ENCODE measurements around the gene FBXL17. TPM values are rescaled to one million over a fixed set of nuclear protein-coding genes. Genes with fewer than 3 reads are reported as not detected.

Gene FBXL17
- total and polyA plus RNA-seq, 2 of the 13 experiments (the other 11 are each of a cell fraction or from before 2014, with no cell fraction given): 3.0 to 7.9 TPM

GRCh38 chr5:108381954-108382783, at the start of gene FBXL17 (continued):
- TF ChIP-seq, protein P1, sequence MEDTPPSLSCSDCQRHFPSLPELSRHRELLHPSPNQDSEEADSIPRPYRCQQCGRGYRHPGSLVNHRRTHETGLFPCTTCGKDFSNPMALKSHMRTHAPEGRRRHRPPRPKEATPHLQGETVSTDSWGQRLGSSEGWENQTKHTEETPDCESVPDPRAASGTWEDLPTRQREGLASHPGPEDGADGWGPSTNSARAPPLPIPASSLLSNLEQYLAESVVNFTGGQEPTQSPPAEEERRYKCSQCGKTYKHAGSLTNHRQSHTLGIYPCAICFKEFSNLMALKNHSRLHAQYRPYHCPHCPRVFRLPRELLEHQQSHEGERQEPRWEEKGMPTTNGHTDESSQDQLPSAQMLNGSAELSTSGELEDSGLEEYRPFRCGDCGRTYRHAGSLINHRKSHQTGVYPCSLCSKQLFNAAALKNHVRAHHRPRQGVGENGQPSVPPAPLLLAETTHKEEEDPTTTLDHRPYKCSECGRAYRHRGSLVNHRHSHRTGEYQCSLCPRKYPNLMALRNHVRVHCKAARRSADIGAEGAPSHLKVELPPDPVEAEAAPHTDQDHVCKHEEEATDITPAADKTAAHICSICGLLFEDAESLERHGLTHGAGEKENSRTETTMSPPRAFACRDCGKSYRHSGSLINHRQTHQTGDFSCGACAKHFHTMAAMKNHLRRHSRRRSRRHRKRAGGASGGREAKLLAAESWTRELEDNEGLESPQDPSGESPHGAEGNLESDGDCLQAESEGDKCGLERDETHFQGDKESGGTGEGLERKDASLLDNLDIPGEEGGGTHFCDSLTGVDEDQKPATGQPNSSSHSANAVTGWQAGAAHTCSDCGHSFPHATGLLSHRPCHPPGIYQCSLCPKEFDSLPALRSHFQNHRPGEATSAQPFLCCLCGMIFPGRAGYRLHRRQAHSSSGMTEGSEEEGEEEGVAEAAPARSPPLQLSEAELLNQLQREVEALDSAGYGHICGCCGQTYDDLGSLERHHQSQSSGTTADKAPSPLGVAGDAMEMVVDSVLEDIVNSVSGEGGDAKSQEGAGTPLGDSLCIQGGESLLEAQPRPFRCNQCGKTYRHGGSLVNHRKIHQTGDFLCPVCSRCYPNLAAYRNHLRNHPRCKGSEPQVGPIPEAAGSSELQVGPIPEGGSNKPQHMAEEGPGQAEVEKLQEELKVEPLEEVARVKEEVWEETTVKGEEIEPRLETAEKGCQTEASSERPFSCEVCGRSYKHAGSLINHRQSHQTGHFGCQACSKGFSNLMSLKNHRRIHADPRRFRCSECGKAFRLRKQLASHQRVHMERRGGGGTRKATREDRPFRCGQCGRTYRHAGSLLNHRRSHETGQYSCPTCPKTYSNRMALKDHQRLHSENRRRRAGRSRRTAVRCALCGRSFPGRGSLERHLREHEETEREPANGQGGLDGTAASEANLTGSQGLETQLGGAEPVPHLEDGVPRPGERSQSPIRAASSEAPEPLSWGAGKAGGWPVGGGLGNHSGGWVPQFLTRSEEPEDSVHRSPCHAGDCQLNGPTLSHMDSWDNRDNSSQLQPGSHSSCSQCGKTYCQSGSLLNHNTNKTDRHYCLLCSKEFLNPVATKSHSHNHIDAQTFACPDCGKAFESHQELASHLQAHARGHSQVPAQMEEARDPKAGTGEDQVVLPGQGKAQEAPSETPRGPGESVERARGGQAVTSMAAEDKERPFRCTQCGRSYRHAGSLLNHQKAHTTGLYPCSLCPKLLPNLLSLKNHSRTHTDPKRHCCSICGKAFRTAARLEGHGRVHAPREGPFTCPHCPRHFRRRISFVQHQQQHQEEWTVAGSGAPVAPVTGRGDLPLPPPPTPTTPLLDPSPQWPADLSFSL (CRISPR knock-in tag; IDR thresholded peaks at IDR 0.05): peak; percentile 18; the same call in 1 of the 2 replicates
- TF ChIP-seq THAP7 (CRISPR knock-in tag; IDR thresholded peaks at IDR 0.05) (no peak), TBL1XR1 (IDR thresholded peaks at IDR 0.05; ENCODE audit: borderline replicate concordance, low read length, partially characterized antibody) (peak; percentile 48), ZNF674 (CRISPR knock-in tag; IDR thresholded peaks at IDR 0.05; ENCODE audit: low read depth) (no peak), MYC (CRISPR knock-in tag; IDR thresholded peaks at IDR 0.05; ENCODE audit: borderline replicate concordance) (peak; percentile 75), SMC3 (IDR thresholded peaks at IDR 0.05; ENCODE audit: low read length) (no peak), HOXA3 (CRISPR knock-in tag; IDR thresholded peaks at IDR 0.05) (peak; percentile 87), ZNF263 (CRISPR knock-in tag; IDR thresholded peaks at IDR 0.05) (peak; percentile 67; the same call in 1 of the 2 replicates), ZNF530 (CRISPR knock-in tag; IDR thresholded peaks at IDR 0.05; ENCODE audit: low read depth) (no peak), NPAS2 (CRISPR knock-in tag; IDR thresholded peaks at IDR 0.05; ENCODE audit: borderline replicate concordance) (no peak), ZNF547 (CRISPR knock-in tag; IDR thresholded peaks at IDR 0.05) (peak; percentile 86), ZNF296 (CRISPR knock-in tag; conservative IDR thresholded peaks at IDR 0.05) (peak; percentile 99), MTA1 (CRISPR knock-in tag; IDR thresholded peaks at IDR 0.05; ENCODE audit: borderline replicate concordance) (0 out of 2 replicates have a peak, but pooled peaks have one; percentile 21), ZNF274 (CRISPR knock-in tag; IDR thresholded peaks at IDR 0.05) (peak; percentile 90)
- TF ChIP-seq, protein P2, sequence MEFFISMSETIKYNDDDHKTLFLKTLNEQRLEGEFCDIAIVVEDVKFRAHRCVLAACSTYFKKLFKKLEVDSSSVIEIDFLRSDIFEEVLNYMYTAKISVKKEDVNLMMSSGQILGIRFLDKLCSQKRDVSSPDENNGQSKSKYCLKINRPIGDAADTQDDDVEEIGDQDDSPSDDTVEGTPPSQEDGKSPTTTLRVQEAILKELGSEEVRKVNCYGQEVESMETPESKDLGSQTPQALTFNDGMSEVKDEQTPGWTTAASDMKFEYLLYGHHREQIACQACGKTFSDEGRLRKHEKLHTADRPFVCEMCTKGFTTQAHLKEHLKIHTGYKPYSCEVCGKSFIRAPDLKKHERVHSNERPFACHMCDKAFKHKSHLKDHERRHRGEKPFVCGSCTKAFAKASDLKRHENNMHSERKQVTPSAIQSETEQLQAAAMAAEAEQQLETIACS (CRISPR knock-in tag; IDR thresholded peaks at IDR 0.05): peak; percentile 95
- TF ChIP-seq, protein P3, sequence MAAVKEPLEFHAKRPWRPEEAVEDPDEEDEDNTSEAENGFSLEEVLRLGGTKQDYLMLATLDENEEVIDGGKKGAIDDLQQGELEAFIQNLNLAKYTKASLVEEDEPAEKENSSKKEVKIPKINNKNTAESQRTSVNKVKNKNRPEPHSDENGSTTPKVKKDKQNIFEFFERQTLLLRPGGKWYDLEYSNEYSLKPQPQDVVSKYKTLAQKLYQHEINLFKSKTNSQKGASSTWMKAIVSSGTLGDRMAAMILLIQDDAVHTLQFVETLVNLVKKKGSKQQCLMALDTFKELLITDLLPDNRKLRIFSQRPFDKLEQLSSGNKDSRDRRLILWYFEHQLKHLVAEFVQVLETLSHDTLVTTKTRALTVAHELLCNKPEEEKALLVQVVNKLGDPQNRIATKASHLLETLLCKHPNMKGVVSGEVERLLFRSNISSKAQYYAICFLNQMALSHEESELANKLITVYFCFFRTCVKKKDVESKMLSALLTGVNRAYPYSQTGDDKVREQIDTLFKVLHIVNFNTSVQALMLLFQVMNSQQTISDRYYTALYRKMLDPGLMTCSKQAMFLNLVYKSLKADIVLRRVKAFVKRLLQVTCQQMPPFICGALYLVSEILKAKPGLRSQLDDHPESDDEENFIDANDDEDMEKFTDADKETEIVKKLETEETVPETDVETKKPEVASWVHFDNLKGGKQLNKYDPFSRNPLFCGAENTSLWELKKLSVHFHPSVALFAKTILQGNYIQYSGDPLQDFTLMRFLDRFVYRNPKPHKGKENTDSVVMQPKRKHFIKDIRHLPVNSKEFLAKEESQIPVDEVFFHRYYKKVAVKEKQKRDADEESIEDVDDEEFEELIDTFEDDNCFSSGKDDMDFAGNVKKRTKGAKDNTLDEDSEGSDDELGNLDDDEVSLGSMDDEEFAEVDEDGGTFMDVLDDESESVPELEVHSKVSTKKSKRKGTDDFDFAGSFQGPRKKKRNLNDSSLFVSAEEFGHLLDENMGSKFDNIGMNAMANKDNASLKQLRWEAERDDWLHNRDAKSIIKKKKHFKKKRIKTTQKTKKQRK (IDR thresholded peaks at IDR 0.05; ENCODE audit: low read length): no peak
